ENCODE measurements around the gene SLC10A7.
"Not testable (repeated sequence)": the region's sequence is repeated elsewhere in the genome, so short reads cannot be mapped to it uniquely, and the experiment has no call there.

The SLC10A7 gene

DNA sequence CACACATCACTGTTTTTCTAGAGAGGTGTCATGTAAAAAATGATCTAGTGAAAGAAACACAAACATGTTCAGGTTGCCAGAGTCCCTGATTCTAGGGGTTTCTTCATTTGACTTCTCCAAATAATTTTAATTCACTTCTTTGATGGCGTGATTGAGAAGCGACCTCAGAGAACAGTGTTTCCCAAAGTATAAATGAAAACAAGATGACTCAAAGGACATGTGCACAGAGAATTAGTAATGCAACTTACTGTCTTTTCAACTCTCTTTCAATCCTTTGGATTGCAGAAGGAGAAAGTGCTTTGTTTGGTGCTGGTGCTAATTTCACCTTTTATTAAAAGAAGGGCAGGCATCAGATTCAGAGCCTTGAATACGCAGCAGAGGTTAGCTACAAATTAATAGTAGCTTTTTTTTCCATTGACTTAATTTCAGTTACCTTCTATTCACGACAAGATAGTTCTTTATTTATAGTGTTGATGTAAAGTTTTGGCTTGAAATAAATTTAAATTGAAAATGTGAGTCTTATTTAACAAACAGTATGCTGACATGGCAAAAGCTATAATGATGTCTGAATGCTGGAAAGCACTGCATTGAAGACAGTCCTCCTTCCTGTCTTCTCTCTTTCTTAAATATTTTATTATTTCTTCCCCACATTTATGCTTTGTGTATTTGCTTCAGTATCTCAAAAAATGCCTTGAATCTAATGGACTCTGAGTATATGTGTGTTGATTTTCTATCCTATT, 85.1 kb downstream of the SLC10A7 start:
- no peak for DNase-seq

GRCh38 chr4:146435962-146436361, 85.8 kb downstream of the SLC10A7 start:
- no peak for DNase-seq

DNA sequence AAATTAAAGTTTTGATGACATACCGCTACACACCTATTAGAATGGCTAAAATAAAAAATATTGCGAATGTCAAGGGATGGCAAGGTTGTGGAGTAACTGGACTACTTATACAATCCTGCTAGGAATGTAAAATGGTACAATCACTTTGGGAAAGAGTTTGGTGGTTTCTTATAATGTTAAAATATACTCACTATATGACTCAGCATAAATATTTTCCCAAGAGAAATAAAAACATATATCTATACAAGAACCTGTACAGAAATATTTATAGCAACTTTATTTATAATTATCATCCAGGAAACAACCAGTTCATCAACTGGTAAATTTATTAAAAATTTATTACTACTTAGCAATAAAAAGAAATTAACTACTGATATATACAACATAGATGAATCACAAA, 89.7 kb downstream of the SLC10A7 start:
- no peak for DNase-seq

GRCh38 chr4:146428298-146428697, 93.4 kb downstream of the SLC10A7 start:
- peak; percentile 62 for DNase-seq

DNA sequence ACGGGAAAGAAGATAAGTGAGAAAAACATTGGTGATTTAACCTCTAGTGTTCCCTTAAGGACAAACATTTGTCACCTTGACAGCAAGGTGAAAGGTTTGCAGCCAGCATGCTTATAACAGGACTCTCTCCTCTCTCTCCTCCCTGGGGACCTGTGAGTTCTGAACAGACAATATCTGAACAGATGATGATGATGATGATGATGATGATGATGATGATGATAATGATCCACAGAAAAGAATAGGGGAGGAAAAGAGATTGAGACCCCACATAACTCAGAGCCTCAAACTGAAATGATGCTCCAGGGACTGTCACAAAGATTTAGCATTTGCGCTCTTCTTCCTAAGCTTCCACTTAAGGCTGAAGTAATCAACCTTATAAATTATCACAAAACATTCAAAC, 103.9 kb downstream of the SLC10A7 start:
- no peak for DNase-seq

DNA sequence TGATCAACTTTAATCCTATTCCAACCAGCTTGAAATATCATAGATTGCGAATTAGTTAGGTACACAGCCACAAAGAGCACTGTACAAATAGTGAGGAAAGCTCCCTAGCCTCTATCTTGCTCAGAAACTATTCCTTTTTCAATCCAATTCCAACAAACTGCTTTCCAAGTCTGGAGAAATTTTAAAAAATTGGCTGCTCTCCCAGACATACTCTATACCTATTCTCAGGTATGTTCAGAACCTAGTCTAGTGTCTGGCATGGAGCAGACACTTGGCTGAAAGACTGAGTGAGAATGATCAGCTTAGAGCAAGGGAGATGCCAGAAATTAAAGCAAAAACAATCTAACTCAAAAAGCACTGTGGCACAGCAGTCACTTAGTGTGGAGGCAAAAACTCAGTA, 105.9 kb downstream of the SLC10A7 start:
- no peak for DNase-seq

DNA sequence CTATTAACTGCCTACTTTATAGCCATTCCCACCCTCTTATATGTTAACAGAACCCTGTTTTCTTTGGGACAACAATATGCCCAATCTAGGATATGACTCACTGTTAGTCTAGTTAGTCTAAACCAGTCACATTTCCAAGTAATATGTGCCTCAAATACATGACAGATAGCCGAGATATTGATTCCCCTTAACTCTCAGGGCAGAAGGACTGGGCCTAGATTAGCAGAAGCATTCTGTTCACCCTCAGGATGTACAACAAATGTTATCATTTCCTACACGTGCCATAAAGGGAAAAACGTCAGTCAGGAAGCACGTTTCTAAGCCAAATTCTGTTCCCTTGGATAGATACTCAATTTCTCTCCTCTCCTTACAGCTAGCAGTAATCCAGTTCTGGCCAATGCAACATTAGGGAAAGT, 114.1 kb downstream of the SLC10A7 start:
- peak; percentile 53 for DNase-seq

DNA sequence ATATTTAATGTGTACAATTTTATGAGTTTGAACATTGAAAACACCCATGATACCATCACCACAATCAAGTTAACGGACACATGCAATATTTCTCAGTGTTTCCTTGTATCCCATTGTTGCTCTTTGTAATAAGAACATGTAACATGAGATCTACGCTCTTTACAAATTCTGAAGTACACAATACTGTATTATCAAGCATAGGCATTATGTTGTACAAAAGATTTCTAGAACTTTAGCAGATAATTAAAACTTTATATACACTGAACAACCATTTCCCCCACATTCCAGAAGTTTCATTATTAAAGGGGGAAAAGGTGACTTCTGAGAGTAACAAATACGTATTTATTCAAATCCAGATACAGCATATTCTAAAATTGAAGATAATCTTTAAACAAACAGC, 114.5 kb downstream of the SLC10A7 start:
- peak; percentile 30 for DNase-seq

DNA sequence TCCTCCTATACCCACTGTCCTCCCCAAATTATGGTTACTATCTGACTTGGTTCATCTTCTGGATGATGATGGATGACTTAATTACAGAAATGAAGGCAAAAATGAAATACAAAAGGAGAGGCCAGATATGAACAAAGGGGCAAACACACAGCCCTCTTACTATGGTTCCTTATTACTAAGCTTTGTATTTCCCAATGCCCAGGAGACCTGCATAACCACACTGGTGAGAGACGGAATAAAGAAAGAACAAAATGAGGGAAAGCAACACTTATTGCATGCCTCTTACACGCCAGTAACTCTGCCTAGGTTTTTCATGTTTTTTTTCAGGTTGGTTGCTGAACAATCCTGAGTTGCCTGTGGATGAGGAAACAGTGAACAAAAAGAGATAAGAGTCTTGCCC, 120.5 kb downstream of the SLC10A7 start:
- no peak for DNase-seq

GRCh38 chr4:146398896-146399445, 122.8 kb downstream of the SLC10A7 start:
- no peak for DNase-seq

DNA sequence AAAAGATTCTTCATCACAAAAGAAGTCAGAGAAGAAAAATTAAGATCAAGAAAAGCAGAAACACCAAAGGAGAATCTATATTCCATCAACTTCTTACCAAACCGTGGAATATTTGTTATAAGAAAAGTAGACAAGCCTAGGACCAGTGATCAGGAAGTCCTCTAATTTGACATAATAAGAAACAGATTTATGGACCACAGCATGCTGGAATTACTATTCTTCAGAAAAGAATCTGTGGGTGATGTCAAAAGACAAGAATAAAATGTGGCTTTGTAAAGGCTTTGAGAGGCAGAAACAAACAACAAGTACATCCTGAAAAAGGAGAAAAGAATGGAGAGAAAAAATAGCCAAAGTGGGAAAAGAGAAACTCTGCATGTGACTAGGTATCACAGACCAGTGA, 123.3 kb downstream of the SLC10A7 start:
- DNase-seq = no peak

DNA sequence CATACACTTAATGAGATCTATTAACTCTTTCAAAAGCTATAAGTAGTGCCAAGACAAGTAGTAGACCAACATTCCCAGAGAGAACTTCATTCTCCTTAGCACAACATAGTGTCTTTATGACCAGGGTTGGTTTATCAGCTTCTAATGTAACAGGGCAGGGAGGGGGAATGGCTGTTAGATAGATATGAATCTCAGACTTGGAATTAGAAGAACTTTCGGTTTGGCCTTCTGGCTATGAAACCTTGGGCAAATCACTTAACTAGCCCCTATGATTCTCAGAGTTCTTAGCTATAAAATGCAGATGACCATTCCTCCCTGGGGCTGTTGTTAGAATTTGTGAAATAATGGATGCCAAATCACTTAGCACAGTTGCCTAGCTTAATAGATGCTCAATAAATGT, 132.2 kb downstream of the SLC10A7 start:
- DNase-seq = no peak

- peak; percentile 16 for DNase-seq
These were observed 139.5 kb downstream of the SLC10A7 start for GRCh38 chr4:146382194-146382593.

DNA sequence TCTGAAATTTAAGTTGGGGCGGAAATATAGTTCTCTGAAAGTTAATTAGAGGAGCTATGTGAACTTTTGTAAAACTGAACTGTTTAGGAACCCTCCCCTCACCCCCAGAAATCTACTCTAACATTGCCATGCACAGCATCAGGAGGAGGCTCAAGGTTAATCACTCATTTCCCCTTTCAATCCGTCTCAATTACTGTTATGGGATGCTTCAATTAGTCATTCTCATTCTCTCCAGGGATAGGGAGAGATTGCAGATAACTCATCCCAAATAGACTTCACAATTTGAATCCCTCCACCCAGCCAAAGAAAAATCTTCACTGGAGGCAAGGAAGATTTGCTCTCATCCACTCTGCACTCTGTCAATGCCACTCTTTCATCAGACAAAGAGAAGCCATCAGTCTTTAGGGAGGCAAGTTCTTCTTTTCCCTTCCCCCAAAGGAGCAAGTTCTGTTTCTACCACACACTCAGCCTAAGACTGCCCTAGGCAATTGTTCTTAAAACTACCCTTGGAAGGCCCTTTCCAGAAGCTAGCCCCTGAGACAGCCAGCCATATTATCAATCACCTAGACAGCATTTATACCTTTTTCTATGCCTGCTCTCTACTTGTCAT, 140.4 kb downstream of the SLC10A7 start:
- no peak for DNase-seq

- DNase-seq = peak; percentile 4
These were observed 142.0 kb downstream of the SLC10A7 start for GRCh38 chr4:146379744-146380143.

DNA sequence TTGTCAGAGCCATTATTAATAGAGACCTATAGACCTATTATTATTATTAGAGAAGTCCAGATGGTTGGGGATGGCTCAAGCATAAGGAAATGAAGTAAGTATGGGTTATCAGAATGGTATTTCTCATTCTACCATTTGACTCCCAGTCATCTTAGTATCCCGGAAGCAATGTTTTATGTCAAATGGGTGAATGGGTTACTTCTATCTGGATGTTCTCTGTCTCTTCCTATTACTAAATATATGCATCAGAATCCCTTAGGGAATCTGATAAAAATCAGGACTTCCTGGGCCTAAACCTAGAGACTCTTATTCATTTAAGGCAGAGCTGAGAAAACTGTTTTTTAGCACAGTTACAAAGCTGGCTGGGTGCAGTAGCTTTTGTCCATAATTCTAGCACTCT, 149.9 kb downstream of the SLC10A7 start:
- no peak for DNase-seq

DNA sequence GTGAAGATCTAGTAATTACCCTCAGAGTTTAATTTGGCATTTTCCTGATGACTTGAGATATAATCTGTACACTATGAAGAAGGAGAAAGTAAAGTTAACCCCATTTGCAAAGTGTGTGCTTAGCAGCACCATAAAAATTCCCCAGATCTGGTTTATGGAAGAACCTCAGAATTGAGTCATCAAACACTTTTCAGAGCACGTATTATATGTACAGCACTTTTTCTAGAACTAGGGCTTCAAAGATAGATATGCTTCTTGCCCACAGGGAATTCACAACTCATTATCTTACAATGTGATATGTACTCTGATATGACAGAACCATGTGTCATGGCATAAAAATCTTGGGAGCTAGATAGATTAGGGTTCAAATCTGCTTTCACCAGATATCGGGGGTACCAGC, 150.9 kb downstream of the SLC10A7 start:
- no peak for DNase-seq

- DNase-seq = no peak
These were observed 152.3 kb downstream of the SLC10A7 start for GRCh38 chr4:146369446-146369845.

DNA sequence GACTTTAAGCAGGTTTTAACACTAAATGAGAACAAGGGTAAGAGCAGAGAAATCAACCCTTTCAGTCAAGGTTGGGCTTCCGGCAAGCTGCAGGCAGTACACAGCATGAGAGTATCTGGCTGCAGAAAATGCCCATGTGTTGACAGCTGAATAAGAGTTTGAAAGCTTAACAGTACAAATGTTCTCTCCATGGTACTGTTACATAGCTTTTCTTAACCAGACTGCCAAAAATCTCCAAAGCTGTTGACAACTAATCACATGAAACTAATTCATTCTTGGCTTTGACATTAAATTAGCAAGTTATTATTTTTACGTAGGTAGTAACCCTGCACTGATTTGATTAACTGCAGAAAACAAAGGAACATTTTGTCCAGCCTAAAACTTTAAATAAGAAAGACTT, 153.5 kb downstream of the SLC10A7 start:
- no peak for DNase-seq

GRCh38 chr4:146367347-146367746, 154.4 kb downstream of the SLC10A7 start:
- DNase-seq = no peak

DNA sequence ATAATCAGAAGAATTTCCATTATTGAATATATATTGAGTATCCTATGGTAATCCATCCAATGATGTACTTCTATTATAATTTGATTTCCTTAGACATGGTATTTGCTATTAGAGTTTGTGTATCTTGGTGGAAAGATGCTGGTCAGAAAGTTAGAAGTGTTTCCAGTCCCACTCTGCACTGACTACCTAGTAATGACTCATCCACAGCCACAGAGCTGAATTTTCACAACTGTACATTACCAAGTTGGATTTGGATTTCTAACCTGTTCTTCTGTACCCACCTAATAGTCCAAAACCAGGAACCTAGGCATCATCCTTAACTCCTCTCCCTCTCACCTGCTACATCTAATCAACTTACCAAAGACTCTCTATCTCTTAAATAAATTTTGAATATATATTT, 162.0 kb downstream of the SLC10A7 start:
- no peak for DNase-seq

DNA sequence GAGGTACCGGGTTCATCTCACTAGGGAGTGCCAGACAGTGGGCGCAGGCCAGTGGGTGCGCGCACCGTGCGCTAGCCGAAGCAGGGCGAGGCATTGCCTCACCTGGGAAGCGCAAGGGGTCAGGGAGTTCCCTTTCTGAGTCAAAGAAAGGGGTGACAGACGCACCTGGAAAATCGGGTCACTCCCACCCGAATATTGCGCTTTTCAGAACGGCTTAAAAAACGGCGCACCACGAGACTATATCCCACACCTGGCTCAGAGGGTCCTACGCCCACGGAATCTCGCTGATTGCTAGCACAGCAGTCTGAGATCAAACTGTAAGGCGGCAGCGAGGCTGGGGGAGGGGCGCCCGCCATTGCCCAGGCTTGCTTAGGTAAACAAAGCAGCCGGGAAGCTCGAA, 171.6 kb downstream of the SLC10A7 start:
- DNase-seq = not testable (repeated sequence)

DNA sequence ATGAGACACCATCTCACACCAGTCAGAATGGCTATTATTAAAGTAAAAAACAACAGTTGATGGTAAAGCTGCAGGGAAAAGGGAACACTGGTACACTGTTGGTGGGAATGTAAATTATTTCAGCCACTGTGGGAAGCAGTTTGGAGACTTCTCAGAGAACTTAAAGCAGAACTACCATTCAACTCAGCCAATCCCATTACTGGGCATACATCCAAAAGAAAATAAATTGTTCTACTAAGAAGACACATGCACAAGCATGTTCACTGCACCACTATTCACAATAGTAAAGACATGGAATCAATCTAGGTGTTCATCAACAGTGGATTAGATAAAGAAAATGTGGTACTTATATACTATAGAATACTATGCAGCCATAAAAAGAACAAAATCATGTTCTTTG, 172.4 kb downstream of the SLC10A7 start:
- DNase-seq = no peak

GRCh38 chr4:146347822-146348221, 173.9 kb downstream of the SLC10A7 start:
- no peak for DNase-seq

GRCh38 chr4:146346276-146346675, 175.5 kb downstream of the SLC10A7 start:
- no peak for DNase-seq
